Epithelial cell of proximal tubule (primary cell): Measurements from ENCODE around the gene XKR3. TPM values are rescaled to one million over a fixed set of nuclear protein-coding genes. Genes with fewer than 3 reads are reported as not detected.
"Not testable (repeated sequence)": the region's sequence is repeated elsewhere in the genome, so short reads cannot be mapped to it uniquely, and the experiment has no call there.

Experiments used
- DNase-seq: peaks from one replicate; pipeline ENCODE4 v3.0.0-alpha.2; 2011; ENCODE audit warnings: low read depth
- H3K4me3 ChIP-seq: 2 replicates; pipeline ENCODE4 v1.5.1; 2011; ENCODE audit warnings: low read depth, mild to moderate bottlenecking, low read length
- total RNA-seq: library from RNA; depleted of rRNA; stranded (reverse); fragments of >200 nt; gene quantifications from 2 replicates; pipeline ENCODE4 v1.2.3, GENCODE V29; 2015
- TF ChIP-seq, protein P1 (sequence below): conservative IDR thresholded peaks from 2 replicates; pipeline ENCODE4 v1.5.1; 2012; ENCODE audit warnings: low read depth, mild to moderate bottlenecking, low read length

The XKR3 gene
- total RNA-seq, 1 donor from 2014 or later, result not detected

DNA sequence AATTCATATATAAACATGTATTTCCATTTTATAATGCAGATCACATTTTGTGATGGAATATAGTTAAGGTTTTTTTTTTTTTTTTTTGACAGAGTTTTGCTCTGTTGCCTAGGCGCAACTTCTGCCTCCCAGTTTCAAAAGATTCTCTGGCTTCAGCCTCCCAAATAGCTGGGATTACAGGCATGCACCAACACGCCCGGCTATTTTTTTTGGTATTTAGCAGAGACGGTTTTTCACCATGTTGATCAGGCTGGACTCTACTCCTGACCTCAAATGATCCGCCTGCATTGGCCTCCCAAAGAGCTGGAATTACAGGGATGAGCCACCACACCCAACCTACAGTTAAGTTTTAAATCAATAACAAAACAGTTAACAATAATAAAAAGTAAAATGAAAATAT is 18.8 kb downstream of the XKR3 start:
- no peak for DNase-seq
- H3K4me3 ChIP-seq, result no peak overlapping the region
- TF ChIP-seq, protein P1, sequence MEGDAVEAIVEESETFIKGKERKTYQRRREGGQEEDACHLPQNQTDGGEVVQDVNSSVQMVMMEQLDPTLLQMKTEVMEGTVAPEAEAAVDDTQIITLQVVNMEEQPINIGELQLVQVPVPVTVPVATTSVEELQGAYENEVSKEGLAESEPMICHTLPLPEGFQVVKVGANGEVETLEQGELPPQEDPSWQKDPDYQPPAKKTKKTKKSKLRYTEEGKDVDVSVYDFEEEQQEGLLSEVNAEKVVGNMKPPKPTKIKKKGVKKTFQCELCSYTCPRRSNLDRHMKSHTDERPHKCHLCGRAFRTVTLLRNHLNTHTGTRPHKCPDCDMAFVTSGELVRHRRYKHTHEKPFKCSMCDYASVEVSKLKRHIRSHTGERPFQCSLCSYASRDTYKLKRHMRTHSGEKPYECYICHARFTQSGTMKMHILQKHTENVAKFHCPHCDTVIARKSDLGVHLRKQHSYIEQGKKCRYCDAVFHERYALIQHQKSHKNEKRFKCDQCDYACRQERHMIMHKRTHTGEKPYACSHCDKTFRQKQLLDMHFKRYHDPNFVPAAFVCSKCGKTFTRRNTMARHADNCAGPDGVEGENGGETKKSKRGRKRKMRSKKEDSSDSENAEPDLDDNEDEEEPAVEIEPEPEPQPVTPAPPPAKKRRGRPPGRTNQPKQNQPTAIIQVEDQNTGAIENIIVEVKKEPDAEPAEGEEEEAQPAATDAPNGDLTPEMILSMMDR, result no peak

DNA sequence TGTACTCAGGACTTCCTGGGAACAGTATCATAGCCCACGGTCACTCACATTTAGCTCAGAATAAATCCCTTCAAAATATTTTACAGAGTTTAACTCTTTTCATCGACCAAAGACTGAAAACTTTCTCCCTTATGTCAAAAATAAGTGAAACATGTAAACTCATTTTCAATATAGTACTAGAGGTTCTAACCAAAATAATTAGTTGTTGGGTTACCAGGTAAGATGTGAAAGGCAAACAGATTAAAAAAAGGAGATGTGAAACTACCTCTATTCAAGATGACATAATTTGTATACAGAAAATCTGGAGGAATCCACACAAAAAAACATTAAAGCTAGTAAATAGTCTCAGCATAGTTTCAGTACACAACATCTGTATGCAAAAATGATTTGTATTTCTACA is 20.3 kb downstream of the XKR3 start:
- TF ChIP-seq, protein P1, result no peak
- no peak overlapping the region for H3K4me3 ChIP-seq
- DNase-seq, result no peak

DNA sequence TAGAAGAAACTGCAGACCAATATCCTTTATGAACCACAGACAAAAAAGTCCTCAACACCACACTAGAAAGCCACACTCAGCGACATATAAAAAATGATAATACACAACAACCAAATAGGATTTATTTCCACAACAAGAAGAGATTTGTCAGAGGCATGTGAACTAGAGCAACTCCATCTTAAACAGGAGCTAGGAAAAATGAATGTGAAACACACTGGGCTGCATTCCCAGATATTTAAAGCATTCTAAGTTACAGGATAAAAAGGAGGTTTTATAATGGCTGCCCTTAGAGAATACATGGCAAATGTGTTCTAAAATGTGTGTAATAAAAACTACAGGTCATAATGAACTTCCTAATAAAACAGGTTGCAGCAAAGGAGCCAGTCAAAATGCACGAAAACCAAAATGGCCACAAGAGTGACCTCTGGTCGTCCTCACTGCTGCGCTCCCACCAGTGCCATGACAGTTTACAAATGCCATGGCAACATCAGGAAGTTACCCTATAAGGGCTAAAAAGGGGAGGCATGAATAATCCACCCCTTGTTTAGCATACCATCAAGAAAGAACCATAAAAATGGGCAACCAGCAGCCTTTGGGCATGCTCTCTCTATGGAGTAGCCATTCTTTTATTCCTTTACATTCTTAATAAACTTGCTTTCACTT is 21.8 kb downstream of the XKR3 start:
- TF ChIP-seq, protein P1, result no peak
- H3K4me3 ChIP-seq, result no peak overlapping the region
- DNase-seq, result no peak

DNA sequence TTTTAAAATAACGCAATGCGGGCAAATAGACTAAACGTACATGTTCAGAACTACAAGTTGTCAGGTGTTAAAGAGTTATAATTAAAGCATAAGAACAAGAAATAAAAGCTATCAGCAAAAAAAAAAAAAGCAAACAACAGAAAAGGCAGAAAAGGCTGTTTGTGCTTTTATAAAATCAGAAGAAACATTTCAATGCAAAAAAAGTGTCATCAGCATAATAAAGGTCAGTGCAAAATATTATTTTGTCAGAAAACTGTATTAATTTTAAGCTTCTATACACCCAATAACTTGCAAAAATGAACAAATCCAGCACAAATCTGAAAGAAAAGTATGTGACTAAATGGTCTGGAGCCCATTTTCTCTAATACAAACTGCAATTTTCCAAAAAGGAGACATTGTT is 23.6 kb downstream of the XKR3 start:
- no peak for DNase-seq
- TF ChIP-seq, protein P1, result no peak
- no peak overlapping the region for H3K4me3 ChIP-seq

DNA sequence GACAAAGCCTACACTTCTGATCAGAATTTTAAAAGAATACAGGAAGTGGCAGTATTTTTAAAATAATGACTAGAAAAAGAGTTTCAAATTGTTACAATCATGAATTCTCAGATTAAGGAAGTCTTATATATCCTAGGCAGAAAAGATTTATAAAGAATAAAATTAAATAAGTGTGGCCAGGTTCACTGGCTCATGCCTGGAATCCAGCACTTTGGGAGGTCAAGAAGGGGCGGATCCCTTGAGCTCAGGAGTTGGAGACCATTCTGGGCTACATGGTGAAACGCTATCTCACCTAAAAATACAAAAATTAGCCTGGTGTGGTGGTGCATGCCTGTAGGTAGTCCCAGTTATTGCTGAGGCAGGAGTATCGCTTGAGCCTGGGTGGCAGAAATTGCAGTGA is 24.1 kb downstream of the XKR3 start:
- H3K4me3 ChIP-seq, result no peak overlapping the region
- DNase-seq, result no peak
- TF ChIP-seq, protein P1, result no peak

DNA sequence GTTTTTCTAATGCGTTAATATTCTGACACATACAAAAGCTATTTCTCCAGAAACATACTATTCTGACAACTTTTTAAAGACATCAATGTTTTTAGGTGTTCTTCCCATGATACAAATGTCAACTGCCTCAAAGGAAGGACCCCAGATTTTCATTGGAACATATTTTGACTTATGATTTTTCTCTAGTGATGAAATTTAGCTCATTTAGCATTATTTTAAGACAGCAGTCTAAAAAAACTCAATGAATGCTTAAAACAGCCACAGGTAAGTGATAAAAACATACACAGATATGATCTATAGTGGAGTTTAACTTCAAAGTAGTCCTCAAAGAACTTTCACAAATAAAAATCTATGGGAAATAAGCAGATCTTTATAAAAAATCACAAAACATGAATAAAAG is 24.9 kb downstream of the XKR3 start:
- no peak overlapping the region for H3K4me3 ChIP-seq
- TF ChIP-seq, protein P1, result no peak
- DNase-seq, result no peak

DNA sequence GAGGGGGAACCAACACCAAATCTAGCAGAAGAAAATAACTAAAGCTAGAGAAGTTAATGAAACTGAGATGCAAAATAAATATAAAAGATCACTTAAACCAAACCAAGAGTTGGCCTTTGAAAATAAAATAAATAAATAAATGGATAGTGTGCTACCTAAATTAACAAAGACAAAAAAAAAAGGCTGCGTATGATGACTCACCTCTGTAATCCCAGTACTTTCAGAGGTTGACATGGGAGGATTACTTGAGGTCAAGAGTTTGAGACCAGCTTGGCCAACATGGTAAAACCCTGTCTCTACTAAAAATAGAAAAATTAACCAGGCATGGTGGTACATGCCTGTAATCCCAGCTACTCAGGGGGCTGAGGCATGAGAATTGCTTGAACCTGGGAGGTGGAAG is 29.7 kb downstream of the XKR3 start:
- H3K4me3 ChIP-seq, DNase-seq: not testable (repeated sequence)

DNA sequence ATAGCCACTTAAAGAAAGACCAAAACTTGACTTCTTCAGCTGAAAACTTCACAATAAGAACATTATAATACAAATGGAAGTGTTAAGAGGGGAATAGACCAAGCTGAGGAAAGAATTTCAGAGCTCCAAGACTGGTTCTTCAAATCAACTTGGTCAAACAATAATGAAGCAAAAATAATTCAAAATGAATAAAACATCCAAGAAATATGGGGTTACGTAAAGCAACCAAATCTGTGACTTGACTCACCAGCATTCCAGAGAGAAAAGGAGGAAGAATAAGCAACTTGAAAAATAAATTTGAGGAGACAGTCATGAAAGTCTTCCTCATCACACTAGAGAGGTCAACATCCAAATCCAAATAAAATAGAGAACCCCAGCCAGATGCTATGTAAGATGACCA is 31.4 kb downstream of the XKR3 start:
- H3K4me3 ChIP-seq, result no peak overlapping the region
- TF ChIP-seq, protein P1, result no peak

More for the DNA sequence above, 31.4 kb downstream of the XKR3 start:
- no peak for DNase-seq
